Stimulated activated CD4-positive, alpha-beta T cell treated with anti-CD3 and anti-CD28 coated beads, Interleukin-1b, Interleukin-23, amount 100 ng/mL, for 4 hours (primary cell): ENCODE results near the gene REELD1.

Experiments used
- DNase-seq, 2 donors: peaks; one replicate each; pipeline ENCODE4 v3.0.0-alpha.2; 2020; ENCODE audit warnings: low read depth in 2 of 2

Gene REELD1

DNA sequence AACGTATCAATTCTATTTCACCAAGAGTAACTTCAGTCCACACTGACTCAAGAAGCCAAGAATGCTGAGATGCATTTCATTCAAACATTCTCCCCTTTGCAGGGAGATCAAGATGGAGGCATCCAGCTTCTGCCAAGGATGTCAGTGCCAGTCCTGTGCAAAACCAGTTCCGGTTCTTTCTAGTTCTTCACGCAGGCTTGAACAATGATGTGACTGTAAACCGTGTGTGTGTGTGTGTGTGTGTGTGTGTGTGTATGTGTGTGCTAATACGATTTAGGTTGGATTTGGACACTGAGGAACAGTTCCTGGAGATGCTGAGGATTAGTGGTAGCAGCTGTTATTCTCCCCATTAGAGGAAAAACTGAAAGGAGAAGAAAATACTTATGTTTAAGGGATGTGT, at the start of gene REELD1:
Gene REELD1, plus strand, starts transcription at position 301 of the 400 bp plus-strand sequence. CDS start 2,415 bp downstream, outside the sequence.
- DNase-seq, result no peak

DNA sequence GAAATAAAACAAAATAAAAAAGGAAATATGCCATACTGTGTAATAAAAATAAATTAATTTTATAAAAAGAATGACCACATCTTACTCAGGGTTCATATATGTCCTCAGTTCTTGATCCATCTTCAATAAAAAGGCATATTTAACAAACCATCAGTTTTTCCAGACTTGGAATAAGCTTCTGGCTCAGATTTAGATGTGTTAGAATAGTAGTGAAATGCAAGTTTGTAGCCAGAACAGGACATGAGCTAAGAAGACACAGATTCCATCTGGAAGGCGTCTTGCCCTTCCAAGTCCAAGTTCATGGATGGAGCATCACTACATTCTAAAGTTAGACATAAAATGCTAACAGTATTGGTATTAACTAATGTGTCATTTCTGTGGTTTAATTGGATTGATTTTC, 49.1 kb upstream of the REELD1 start:
- no peak for DNase-seq

DNA sequence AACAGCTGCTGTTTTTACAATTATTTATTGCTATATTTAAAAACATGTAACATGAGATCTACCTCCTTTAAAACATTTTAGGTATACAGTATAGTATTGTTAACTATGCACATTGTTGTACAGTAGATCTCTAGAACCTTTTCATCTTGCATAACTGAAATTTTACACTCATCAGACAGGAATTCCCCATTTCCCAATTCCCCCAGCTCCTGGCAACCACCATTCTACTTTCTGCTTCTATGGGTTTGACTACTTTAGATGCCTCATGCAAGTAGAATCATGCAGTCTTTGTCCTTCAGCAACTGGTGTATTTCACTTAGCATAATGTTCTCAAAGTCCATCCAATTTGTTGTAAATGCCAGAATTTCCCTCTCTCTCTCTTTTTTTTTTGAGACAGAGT, 48.5 kb upstream of the REELD1 start:
- DNase-seq, result no peak

DNA sequence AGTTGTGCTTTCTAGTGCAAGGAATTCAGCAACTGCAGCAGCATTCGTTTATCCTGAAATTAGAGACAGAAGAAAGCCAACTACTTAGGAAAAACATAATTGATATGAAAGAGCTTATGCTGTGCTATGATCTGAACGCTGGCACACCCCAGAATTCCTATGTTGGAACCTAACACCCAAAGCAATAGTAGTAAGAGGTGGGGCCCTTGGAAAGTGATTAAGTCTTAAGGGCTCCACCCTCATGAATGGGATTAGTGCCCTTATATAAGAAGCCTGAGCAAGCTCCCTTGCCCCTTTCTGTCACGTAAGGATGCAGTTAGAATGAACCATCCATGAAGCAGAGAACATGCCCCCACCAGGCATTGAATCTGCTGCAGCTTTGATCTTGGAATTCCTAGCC, 44.2 kb upstream of the REELD1 start:
- DNase-seq, result no peak

DNA sequence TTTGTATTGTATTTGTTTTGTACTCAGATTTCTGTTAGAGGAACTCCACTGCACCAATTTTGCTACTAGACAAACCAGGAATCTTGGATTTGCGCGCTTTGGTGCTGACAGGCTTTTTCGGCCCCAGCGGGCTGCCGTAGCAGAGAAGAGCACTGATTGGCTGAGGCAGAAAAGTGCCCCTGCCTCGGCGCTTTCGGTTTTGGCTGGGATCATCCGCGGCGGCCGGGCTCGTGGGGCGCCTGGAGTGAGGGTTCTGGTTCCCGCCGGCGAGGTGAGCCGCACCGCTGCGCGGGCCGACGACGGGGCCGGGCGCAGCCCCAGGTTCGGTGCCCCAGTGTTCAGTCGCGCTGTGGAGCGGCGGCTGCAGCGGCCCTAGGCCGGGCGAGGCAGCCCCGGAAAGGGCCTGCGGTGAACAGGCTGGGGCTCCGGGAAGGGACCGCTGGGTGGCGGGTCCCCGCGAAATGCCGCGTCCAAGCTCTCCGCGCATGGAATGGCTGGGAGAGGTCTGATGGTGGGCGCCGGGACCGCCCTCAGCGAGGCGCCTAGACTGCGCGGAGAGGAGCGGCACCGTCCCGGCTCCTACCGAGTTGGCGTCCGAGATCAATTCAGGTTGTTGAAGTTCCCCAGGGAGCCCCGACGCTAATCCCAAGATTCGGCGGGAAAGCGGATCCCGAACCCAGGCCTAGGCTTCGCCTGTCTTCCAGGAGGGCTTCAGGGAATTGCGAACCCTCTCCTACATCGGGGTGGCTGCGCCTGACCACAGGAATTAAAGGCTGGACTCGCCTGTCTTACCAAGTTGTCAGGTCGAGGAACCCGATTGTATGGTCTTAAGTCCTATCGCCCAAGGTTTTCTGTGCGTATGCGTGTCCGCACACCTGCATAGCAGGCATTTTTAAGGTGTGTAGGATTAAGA, 38.5 kb upstream of the REELD1 start, which contains the start of gene LSM6:
Gene LSM6, plus strand, starts transcription at position 178 of the 913 bp plus-strand sequence. CDS start 7,204 bp downstream, outside the sequence.
- DNase-seq, result peak; percentile 77

DNA sequence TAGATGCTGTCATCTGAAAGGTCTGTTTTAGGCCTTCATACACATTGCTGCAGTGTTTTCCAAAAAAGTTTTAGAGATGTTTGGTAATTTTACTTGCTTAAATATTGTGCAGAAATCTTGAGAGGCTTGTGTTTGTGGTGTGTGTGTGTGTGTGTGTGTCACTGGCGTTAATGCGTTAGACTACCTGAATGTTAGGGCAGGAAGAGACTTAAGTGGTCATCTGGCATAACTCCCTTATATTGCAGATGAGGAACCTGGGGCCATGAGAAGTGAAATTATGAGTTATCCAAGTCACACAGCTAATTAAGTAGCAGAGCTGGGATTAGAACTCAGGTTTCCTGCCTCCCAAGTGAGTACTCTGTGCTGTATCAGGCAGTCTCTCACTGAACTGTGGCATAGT, 37.4 kb upstream of the REELD1 start:
- no peak for DNase-seq

DNA sequence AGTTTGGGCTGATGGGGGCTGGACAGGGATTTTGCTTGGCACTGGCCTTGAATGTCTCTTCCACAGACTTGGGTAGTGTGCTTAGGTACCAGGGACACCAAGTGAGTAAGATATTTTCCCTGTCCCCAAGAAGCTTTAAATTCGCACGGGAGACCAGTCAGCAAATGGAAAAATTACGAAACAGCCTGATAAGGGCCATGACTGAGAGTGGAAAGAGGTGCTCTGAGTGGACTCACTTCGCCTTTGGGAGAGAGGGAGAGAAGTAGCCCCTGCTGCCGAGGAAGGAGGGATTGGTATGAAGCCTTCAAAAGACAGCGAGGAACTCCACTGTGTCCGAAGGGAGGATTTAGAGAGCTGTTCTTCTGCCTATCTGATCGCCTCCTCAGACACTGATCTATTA, 36.2 kb upstream of the REELD1 start:
- no peak for DNase-seq

DNA sequence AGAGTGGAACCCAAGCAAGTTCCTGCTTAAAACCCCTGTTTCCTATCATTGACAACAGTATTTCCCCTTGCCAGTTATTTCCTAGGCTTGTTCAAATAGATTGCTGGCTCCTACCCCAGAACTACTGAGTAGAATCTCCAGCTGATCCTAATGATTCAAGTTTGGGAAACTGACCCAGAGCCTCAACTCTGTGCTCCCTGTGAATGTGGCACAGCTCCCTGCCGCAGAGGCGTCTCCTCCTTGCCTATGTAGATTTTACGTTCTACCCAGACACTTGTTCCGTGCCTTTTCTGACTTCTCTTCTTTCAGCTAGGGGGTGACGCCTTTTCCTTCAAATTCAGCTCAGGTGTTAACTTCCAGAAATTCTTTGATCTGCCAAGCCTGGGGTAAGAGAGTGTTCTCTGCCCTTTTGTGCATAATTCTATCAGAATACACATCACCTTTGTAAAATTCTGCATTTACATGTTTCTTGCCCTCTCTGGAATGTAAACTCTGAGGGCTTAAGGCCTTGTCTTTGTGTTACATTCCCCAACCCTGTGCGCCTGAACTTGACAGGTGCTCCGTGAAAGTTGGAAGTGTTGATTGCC, 34.5 kb upstream of the REELD1 start:
- DNase-seq, result no peak

DNA sequence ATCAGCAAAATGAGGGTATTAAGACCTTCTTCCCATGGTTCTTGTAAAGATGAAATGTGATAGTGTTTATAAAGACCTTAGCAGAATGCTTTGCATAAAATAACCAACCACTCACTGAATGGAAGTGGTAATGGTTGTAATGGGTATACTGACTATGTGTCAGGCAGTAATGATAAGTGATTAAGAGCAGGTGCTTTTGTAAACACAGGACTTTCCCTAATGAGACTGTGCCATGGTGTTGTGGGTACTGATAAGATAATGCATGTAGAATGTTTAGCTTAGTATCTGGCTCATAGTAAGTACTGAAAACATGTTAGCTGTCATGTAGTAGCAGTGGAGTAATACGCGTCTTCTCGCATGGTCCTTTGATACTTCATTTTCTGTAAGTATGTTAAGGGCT, 31.9 kb upstream of the REELD1 start:
- DNase-seq, result no peak

DNA sequence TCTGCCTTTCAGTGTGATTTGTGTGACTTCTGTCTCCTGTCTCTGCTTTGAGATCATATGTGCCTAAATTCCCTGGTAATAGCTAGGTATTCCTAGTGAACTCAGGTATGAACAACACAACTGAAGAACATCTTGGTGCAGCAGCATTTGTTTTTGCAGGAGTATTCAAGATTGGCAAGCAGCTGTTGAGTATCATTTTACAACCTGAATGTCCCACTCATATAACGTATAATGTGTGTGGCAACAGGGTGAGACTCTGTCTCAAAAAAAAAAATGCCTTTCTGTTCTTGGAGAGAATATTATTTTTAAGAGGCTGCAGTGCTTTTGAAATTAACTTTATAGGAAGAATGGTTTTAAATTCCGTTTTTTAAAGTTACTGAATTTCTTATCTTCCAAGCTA, 31.1 kb upstream of the REELD1 start:
- no peak for DNase-seq

DNA sequence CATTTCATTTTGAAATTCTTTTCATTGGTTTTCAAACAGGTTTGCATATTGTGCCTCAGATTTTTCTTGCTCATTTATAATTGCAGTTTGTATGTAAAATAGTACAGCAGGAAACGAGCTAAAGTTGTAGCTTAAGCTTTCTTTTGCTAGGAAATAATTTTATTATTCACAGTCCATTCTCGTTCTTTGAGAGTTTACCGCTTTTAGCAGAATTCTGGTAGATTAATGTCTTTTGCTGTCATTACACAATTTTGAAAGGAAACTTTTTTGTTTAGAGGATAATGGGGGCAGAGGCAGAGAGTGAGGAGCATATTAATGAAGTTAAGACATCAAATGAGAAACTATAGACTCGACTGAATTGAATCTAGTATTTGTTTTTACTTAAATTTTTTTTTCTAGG, 28.3 kb upstream of the REELD1 start:
- no peak for DNase-seq

DNA sequence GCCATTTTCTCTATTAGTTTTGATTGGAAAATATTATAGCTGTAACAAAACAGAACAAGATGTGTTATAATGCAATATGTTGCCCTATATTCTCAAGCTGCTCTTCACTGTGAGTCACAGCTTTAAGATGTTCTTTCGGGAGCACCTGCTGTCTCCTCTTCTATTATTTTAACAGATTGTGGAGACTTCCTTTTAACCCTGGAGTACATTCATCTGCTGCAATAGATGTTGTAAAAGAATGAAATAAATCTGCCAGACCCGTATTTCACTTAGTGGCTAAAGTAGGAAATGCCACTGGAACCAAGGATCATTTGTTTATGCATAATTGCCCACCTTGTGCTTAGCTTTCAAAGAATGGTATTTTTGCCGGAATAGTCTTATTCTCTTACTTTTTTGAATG, 27.7 kb upstream of the REELD1 start:
- DNase-seq, result no peak

DNA sequence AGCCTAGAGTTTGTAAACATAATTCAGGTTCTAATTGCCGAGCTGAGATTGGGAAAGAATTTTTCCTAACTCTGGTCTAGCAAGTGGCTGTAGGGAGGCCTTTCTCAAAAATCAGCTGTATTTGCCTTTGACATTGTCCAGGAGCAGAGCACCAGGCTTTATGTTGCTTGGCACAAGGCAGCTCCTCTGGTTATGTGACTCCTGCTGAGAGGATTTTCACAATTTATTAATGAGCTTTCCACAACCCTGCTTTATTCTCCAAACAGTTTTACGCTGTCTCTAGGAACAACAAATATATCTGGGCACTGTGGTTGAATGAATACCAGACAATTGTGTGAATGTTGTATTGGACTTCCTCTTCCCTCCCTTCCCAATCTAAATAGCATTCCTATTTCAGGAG, 23.9 kb upstream of the REELD1 start:
- DNase-seq, result no peak

DNA sequence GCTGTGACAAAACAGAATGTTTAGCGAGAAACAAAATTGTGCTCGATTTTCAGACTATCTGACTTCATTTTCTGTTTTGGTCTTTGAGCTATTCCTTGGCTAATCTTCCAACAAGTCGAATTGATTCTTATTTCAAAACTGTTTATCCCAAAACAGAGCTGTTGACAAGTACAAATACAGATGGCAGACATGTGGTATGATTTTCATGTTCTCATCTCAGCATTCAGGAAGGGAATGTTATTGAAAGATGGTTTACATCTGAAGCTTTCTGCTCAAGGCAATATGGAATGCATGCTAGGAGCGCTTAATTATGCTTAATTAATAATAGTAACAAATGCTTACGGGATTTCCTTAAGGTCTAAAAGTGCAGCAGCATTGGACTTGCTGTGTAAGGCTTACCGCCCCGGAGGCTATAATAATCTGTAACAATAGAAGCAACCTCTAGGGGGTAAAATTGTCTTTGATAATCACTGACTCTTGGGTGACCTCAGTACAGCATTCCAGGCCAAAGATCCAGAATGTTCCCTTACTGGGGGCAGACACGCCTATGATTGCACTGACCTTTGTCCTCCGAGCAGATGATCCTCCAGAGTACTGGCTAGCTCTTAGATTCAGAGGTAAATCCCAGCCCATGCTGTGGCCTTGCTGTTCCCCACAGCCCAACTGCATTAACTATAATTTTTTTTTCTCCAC, 22.4 kb upstream of the REELD1 start:
- no peak for DNase-seq

DNA sequence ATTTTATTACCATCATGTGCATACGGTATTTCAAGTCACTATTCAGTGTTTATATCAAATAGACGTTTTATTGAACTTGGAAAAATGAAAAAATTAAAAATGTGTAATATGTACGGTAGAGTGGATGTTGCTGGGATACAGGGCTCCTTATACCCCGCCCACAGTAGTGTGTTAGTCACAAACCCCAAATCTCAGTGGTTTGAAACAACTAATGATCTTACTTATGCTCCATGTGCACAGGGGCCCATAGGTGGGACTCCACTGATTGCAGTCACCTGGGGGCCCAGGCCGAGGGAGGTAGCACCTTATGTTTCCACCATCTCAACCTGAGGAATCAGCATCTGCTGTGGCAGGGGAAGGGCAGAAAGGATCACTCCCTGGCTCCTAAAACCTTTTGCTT, 20.7 kb upstream of the REELD1 start:
- no peak for DNase-seq

DNA sequence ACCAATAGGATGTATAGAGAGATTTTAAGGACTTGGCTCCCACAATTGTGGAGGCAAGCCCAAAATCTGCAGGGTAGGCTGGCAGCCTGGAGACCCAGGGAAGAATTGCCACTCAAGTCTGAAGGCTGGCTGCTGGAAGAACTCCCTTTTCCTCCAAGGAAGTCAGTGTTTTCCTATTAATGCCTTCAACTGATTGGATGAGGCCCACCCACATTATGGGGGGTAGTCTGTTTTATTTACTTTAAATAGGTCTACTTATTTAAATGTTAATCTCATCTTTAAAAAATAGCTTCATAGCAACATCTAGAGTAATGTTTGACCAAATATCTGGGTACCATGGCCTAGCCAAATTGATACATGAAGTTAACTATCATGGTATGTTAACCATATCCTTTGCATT, 20.1 kb upstream of the REELD1 start:
- no peak for DNase-seq

DNA sequence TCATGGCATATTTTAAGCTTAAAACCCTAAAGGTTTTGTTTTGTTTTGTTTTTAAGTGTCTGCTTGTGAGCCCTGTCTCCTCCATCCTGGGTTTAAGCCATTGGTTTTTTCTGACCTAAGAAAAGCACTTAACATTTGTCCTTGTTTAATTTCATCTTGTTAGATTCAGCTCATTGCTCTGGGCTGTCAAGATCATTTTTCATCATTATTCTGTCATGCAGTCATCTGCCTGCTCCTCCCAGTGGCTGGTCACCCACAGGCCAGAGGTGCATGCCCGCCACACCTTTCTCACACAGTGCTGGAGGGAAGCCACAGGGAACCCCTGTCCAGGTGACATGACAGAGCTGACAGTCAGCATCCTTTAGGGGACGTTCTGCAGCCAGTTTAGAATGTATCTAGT, 11.7 kb upstream of the REELD1 start:
- no peak for DNase-seq

DNA sequence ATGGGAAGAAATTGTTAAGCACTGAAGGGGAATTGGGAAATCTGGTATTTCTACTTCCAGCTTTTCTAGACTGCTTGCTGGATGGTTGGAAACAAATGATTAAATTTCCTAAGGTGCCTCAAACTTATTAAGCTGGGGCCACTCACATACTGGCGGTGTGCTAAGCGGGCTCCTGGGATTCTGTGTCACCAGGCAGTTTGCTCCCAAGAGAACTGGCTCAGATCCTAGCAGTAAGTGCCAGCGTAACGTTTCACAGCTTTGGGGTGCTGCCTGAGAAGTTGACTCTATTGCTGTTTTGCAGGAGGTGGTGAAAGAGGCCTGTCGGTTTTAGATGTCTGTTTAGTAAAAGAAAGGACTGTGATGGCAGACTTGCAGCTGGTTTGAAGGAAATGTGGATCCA, 6.9 kb upstream of the REELD1 start:
- DNase-seq, result no peak

DNA sequence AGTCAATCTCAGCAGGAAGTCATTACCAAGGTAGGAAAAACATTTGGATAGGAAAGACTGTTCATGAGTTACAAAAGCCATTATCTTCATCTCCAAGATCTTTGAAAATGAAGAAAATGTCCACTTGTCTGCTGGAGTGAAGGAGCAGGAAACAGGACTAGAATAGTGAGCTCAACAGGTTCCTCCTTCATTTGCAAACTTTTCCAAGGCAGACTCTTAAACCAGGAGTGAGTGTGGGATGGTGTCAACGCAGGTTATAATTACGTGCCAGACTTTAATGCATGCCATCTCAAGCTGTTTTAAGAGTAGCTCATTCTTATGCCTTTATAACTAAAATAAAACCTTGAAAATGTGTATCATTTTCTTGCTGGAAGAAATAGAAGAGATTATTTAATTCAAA, 3.4 kb upstream of the REELD1 start:
- DNase-seq, result no peak

DNA sequence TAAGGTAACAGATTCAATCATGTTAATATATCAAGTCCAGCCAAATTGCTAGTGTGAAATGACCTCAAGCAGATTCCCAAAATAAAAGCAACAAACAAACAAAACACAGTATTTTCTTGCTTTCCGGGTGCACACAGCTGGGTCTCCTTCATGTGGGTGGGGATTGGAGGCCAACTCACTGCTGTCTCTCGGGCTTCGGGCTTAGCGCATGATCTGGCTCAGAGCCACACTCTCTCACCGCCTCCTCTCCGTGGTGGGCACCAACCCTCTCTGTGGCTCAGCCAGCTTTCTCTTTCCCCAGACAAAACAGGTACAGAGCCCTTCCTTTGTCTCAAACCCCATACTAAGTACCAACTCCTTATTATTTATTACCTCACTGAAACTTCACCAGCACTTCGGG, 2.9 kb upstream of the REELD1 start:
- no peak for DNase-seq

DNA sequence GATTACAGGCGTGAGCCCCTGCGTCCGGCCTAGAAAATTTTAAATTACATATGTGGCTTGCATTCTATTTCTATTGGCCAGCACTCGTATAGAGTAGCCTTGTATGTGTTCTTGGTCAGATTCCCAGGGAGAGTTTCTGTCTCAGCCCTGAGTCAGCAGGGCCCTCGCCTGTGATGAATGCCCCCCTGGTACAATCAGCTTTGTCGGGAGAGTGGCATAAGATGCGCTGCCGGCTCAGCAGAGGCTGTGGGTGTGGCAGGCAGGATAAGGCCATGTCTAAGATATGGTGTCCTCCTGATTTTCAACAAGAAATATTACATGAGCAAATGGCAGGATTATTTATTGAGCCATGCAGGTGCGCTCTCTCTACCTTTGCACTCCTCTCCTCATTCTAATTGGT, 1.6 kb upstream of the REELD1 start:
- DNase-seq, result no peak

DNA sequence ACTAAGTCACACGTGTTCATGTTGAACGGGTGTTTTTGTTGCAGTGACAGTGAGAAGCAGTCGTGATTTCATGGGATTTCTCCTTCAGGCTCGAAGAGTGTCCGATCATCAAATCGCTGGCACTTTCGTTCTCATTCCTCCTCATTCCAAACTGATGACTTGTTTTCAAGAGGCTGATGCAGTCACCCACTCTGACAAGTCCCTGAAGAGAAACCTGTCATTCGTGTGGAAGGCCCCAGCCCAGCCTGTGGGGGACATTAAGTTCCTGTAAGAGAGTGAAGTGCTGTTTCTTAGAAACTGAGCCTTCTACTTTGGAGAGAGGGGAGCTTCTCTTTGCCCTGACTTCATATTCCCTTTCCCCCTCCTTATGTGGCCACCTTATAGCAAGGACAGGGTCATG, 8.0 kb downstream of the REELD1 start:
- no peak for DNase-seq
